ENCODE data around the gene COL6A3. TPM values are rescaled to one million over a fixed set of nuclear protein-coding genes. Genes with fewer than 3 reads are reported as not detected.

COL6A3 gene
- total and polyA plus RNA-seq, 2 of the 13 experiments (the other 11 are each of a cell fraction or from before 2014, with no cell fraction given), result 0.03 TPM; not detected in 1

DNA sequence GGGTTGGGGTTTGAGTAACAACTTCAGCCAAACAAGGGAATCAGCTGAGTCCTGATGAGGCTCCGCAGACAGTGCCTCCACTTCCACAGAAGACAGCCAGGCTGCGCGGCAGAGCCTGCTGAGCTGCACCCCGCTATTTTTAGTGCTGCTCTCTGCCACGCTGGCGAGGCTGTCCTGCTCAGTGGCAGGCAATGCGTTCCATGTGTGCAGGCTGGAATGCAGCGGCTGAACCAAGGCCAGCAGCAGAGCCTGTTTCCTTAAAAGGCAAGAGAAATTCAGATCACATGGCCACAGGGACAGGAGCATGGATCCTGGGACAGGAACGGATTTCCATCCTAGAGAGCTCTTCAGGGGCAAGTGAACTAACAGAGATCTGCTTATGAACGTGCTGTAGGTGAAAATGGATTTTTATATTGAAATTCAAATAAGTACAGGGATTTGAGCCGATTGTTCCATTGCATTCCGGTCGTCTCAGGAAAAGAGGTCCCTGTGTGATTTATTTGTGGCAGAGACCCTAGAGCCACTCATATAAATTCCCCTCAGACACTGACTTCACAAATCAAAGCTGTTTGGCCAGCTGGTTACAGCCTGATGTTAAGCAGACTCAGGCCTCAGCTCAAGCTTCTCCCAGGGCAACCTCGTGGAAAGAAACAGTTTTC lies 98.7 kb downstream of the COL6A3 start (continued):
- TF ChIP-seq ZNF629 (CRISPR knock-in tag; conservative IDR thresholded peaks at IDR 0.05), result no peak
- peak; percentile 66 for TF ChIP-seq ZFP36 (IDR thresholded peaks at IDR 0.05; ENCODE audit: borderline replicate concordance, low read depth, low read length, partially characterized antibody)
- TF ChIP-seq SP1 (IDR thresholded peaks at IDR 0.05), result no peak
- TF ChIP-seq SP1 (CRISPR knock-in tag; IDR thresholded peaks at IDR 0.05), result no peak
- no peak for TF ChIP-seq PAF1 (CRISPR knock-in tag; IDR thresholded peaks at IDR 0.05)
- TF ChIP-seq TEAD3 (CRISPR knock-in tag; optimal IDR thresholded peaks at IDR 0.05; ENCODE audit: borderline replicate concordance), result peak; percentile 97
- no peak; the same call in 1 of the 2 replicates for TF ChIP-seq CBX2 (IDR thresholded peaks at IDR 0.05; ENCODE audit: low read depth, low read length)
- no peak for TF ChIP-seq CBX2 (CRISPR knock-in tag; IDR thresholded peaks at IDR 0.05; ENCODE audit: low read depth)
- TF ChIP-seq, protein P1, sequence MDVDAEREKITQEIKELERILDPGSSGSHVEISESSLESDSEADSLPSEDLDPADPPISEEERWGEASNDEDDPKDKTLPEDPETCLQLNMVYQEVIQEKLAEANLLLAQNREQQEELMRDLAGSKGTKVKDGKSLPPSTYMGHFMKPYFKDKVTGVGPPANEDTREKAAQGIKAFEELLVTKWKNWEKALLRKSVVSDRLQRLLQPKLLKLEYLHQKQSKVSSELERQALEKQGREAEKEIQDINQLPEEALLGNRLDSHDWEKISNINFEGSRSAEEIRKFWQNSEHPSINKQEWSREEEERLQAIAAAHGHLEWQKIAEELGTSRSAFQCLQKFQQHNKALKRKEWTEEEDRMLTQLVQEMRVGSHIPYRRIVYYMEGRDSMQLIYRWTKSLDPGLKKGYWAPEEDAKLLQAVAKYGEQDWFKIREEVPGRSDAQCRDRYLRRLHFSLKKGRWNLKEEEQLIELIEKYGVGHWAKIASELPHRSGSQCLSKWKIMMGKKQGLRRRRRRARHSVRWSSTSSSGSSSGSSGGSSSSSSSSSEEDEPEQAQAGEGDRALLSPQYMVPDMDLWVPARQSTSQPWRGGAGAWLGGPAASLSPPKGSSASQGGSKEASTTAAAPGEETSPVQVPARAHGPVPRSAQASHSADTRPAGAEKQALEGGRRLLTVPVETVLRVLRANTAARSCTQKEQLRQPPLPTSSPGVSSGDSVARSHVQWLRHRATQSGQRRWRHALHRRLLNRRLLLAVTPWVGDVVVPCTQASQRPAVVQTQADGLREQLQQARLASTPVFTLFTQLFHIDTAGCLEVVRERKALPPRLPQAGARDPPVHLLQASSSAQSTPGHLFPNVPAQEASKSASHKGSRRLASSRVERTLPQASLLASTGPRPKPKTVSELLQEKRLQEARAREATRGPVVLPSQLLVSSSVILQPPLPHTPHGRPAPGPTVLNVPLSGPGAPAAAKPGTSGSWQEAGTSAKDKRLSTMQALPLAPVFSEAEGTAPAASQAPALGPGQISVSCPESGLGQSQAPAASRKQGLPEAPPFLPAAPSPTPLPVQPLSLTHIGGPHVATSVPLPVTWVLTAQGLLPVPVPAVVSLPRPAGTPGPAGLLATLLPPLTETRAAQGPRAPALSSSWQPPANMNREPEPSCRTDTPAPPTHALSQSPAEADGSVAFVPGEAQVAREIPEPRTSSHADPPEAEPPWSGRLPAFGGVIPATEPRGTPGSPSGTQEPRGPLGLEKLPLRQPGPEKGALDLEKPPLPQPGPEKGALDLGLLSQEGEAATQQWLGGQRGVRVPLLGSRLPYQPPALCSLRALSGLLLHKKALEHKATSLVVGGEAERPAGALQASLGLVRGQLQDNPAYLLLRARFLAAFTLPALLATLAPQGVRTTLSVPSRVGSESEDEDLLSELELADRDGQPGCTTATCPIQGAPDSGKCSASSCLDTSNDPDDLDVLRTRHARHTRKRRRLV (CRISPR knock-in tag; IDR thresholded peaks at IDR 0.05), result no peak
- TF ChIP-seq, protein P2, sequence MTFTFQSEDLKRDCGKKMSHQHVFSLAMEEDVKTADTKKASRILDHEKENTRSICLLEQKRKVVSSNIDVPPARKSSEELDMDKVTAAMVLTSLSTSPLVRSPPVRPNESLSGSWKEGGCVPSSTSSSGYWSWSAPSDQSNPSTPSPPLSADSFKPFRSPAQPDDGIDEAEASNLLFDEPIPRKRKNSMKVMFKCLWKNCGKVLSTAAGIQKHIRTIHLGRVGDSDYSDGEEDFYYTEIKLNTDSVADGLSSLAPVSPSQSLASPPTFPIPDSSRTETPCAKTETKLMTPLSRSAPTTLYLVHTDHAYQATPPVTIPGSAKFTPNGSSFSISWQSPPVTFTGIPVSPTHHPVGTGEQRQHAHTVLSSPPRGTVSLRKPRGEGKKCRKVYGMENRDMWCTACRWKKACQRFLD (CRISPR knock-in tag; IDR thresholded peaks at IDR 0.05; ENCODE audit: borderline replicate concordance), result no peak
- TF ChIP-seq IRF2 (CRISPR knock-in tag; IDR thresholded peaks at IDR 0.05), result no peak
- TF ChIP-seq PCBP1 (IDR thresholded peaks at IDR 0.05; ENCODE audit: borderline replicate concordance, low read depth, low read length), result no peak
- TF ChIP-seq NBN (conservative IDR thresholded peaks at IDR 0.05), result no peak
- no peak for TF ChIP-seq ZFP37 (CRISPR knock-in tag; IDR thresholded peaks at IDR 0.05; ENCODE audit: borderline replicate concordance)
- no peak for TF ChIP-seq SIX1 (CRISPR knock-in tag; IDR thresholded peaks at IDR 0.05; ENCODE audit: borderline replicate concordance)
- no peak for TF ChIP-seq EHMT2 (IDR thresholded peaks at IDR 0.05; ENCODE audit: borderline replicate concordance, low read depth, low read length)
- 0 out of 2 replicates have a peak, but pooled peaks have one; percentile 7 for TF ChIP-seq BHLHE40 (IDR thresholded peaks at IDR 0.05; ENCODE audit: low read length)
- TF ChIP-seq ATRX (CRISPR knock-in tag; IDR thresholded peaks at IDR 0.05; ENCODE audit: borderline replicate concordance), result no peak
- TF ChIP-seq, protein P3, sequence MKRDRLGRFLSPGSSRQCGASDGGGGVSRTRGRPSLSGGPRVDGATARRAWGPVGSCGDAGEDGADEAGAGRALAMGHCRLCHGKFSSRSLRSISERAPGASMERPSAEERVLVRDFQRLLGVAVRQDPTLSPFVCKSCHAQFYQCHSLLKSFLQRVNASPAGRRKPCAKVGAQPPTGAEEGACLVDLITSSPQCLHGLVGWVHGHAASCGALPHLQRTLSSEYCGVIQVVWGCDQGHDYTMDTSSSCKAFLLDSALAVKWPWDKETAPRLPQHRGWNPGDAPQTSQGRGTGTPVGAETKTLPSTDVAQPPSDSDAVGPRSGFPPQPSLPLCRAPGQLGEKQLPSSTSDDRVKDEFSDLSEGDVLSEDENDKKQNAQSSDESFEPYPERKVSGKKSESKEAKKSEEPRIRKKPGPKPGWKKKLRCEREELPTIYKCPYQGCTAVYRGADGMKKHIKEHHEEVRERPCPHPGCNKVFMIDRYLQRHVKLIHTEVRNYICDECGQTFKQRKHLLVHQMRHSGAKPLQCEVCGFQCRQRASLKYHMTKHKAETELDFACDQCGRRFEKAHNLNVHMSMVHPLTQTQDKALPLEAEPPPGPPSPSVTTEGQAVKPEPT (CRISPR knock-in tag; IDR thresholded peaks at IDR 0.05; ENCODE audit: low read depth), result no peak
- TF ChIP-seq, protein P4, sequence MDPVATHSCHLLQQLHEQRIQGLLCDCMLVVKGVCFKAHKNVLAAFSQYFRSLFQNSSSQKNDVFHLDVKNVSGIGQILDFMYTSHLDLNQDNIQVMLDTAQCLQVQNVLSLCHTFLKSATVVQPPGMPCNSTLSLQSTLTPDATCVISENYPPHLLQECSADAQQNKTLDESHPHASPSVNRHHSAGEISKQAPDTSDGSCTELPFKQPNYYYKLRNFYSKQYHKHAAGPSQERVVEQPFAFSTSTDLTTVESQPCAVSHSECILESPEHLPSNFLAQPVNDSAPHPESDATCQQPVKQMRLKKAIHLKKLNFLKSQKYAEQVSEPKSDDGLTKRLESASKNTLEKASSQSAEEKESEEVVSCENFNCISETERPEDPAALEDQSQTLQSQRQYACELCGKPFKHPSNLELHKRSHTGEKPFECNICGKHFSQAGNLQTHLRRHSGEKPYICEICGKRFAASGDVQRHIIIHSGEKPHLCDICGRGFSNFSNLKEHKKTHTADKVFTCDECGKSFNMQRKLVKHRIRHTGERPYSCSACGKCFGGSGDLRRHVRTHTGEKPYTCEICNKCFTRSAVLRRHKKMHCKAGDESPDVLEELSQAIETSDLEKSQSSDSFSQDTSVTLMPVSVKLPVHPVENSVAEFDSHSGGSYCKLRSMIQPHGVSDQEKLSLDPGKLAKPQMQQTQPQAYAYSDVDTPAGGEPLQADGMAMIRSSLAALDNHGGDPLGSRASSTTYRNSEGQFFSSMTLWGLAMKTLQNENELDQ (CRISPR knock-in tag; IDR thresholded peaks at IDR 0.05; ENCODE audit: borderline replicate concordance), result no peak
- no peak for TF ChIP-seq ZNF460 (CRISPR knock-in tag; IDR thresholded peaks at IDR 0.05; ENCODE audit: borderline replicate concordance)

Measured in HepG2 (cell line).